Inflammatory macrophage (primary cell): ENCODE results near the gene C11orf58.
A peak's percentile ranks its signal among the peaks of the same experiment; 100 is the strongest.

Experiments
- DNase-seq, 2 donors: peaks; one replicate each; pipeline ENCODE4 v3.0.0-alpha.2; 2020 to 2022

The C11orf58 gene

GRCh38 chr11:16769386-16769785 is 30.9 kb downstream of the C11orf58 start:
- no peak for DNase-seq

DNA sequence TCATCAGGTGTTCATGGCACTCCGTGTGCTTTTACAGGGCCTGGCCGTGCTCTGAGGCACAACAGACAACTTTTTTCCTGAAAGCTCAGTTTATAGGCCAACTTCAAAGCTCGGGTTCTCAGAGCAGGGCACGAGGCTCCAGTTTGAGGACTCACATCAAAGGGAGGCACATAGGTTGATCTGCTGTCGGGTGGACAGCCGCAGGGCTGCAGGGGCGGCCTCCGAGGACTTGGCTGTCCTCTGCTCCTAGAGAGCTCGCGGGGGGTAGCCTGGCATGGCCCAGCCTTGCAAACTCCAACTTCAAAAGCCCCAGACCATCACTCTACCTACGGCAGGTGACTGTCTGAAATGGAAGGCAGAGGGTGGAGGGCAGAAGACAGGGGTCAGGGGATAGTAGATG is 31.6 kb downstream of the C11orf58 start:
- DNase-seq = no peak

DNA sequence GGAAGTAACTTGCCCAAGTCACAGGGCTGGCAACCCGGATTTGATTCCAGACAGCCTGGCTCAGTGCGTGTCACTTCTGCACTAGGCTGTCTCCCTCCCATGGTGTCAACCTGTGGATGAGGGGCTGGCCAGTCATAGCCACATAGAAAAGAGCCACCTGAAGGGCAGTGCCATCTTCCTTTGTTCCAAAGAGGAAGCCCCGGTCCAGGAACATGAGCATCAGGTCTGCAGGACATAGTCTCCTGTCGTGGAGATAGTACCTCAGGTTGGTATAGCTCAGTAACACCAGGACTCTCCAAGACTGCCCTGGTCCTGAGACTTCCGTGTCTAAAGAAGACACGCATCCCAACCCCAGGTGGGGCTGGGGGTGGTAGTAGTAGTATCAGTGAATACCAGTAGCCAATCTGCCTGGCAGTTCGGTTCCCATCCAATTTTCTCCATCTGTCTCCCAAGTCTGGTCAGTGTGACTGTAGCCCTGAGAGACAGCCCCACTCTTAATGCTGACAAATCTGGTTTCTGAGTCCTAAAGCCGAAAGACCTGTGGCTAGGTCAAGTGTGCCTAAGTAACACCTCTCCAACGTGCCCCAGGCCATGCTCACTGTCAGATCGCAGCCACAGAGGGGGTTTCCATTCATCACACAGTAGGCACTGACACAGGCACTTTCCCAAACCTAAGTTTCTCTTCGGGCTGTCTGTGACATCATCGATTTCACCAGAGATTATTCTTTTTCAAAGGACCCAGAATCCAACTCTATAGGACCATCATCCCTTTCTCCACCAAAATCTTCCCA is 33.1 kb downstream of the C11orf58 start:
- no peak for DNase-seq

- DNase-seq = no peak
Observed at GRCh38 chr11:16772141-16772512, 33.7 kb downstream of the C11orf58 start.

GRCh38 chr11:16773981-16774935 is 35.8 kb downstream of the C11orf58 start:
- DNase-seq = no peak

DNA sequence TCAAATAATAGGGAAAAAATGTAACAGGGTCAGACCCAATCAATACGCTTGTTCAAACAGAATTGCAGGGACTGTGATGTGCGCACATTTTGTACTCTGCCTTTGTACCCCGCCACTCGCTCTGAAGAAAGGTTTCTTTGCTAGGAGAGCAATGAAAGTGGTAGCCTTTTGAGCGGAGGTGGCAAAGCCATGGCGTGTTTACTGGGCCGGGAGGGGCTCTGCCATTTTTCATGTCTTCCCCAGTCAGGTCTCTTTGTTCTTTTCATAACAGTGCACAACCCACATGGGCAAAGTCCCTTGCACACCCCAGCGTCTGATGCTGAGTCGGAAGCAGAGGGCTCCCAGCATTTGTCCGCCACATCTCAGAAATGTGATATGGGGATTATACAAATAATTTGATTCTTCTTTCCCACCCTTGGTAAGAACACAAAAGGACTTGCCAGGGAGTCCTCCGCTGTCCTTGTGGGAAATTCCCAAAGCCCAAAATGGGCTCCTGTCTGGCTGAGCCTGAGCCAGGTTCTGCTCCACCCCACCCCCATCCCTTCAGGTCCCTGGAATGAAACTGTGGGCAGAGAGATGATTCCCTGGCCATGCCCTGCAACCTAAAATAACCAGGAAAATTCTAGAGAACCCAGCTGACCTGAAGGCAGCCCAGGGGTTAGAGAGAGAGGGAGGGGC is 36.6 kb downstream of the C11orf58 start:
- no peak for DNase-seq

DNA sequence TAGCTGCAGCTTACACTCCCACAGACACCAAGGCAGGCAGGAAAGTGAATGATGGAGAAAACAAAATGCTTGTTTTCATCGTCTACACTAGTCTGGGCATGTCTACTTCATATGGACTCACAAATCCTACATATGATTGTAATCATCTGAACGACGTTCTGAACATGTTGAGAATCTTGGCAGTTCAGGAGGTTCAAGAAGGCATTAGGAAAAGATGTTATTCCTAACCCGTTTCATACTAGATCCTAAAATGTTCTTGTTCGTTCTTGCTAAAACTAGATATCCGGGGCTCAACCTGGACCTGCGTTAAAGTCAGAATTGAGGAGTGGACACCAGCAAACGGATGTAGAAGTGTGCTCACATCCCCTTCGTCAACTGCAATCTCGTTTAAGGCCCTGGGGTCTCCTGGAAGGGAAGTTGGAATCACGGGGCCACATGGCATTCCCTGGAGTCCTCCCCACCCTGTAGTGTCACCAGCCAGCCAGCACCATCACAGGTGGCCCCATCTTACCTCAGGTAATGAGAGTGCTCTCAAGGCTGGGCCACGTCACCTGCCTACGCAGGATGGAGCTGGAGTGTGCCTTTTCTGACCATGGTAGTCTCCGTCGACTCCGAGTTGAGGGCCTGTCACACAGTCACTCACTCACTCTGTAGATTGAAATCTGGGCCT is 37.3 kb downstream of the C11orf58 start:
- DNase-seq = no peak

DNA sequence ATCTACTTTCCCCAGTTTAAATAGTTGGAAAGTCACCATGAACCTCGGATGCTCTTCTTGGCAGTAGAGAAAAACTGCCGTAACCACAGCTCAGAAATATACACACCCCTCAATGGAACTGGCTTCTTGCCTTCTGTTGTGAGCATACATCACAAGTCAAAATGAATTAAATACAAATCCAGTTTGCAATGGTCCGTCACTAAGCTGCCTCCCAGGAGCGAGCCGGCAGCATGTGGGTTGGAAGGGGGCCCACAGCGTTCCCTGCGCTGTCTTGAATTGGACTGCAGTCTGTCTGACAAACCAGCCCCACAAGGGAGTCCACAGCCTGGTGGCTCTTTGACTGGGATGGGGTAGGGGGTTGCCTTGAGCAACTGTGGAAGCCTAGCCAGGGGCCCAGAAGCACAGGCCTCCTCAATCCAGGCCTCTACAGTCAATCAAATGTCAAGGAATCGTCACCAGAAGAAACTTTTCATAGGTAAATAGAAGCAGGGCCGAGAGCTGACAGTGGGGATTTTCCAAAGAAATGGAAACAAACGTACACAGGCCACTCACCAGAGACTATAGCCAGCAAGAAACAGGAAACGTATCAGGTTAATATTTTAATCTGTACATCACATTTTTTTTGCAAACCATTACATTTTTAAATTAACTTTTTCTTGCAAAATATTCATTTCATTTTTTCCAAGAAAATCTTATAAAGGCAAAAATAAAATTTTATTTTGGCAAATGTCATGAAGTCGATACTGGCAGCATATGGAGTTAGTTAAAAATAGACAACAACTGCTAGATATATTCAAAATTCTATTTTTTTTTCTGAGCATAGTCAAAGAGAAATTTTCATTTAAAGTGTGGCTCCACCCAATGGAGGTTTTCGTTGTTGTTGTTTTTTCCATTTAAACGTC is 38.5 kb downstream of the C11orf58 start:
- no peak for DNase-seq

DNA sequence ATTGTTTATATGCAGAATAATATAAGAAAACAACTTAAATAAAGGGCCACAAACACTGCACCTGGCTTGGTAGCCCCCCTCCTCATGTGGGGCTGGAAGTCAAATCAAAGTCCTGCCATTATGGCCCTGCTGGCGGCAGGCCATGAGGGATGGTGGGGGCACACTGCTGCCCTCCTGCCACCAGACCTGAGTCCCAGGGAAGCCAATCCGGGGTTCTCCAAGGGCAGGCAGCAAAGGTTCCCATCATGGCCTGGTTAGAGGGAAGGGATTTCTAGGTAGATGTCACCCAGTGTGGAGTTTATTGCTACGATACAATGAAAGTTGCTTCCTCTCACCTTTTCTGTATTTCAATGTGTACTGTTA is 39.1 kb downstream of the C11orf58 start:
- no peak for DNase-seq

DNA sequence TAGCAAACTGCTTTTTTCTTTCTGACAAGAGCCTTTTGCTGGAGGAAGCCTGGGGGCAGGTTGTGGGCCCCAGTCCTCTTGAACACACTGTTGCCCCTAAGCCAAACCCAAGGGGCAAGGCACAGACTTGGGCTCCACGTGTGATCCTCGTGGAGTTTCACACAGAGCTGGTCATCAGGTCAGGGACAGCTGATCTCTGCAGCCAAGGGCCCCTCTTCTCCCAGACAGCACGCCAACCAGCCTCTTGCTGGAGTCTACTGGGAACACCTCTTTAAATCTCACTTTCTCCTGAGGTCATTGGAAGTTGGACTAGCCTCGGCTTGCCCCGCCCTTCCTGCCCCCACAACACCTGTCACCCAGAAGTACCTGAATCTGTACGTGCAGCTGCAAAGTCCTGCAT is 39.8 kb downstream of the C11orf58 start:
- DNase-seq = no peak

DNA sequence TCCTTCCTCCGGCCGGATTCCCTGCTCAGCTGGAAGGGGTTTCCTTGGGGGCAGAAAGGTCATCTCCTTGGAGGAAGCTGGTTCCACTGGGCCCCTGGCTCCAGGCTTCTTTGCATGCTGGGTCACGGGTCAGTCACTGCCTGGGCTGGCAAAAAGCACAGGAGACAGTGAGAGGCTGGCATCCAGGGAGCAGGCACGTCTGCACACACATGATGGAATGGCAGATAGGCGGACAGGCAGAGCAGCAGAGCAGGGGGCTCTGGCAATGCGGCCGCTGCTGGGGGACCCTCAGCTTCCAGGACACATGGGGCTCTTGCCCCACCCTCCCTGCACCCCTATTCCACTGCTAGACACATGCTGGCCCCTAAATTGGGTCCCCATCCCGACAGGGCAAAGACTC is 40.4 kb downstream of the C11orf58 start:
- DNase-seq = no peak

- DNase-seq = peak; percentile 88 to 90
Observed at GRCh38 chr11:16779436-16779835, 41.0 kb downstream of the C11orf58 start.

GRCh38 chr11:16780146-16780545 is 41.7 kb downstream of the C11orf58 start:
- DNase-seq = peak in 1 of 2 donors; percentile 37

DNA sequence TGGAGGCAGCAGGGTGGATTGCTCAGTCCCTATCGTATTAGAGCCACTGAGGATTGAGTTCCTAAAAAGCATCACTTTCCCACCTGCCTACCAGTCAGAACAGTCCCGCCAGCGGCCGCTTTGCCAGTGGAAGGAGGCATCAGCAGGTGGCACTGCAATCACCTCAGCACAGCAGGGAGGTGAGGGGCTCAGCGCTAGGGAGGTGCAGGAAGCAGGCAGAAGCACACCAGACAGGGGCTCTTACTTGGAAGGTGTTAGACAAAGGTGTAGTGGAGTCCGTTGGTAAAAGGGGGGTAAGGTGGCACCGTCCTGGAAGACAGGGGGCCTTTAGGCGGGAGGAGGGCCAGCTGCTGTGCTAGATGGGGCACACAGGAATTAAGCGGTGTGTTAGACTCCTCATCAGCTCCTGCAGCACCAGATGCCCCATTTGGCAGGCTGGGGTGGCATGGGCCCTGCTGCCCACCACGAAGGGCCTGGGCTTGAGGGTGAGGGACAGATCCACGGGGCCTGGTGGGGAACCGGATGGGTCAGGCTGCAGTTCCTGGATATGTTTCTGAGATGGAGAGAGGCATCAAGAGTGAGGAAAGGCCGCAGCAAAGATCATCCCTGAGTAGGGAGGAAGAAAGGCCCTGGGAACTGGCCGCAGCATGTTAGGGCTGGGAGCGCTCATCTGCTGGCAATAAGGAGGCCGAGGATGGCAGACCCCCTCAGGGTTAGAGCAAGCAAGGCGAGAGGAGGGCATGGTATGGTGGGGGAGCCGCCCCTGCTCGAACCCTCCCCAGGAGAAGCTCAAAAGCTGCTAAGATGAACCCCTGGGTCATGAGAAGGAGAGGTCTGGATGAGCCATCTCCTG is 42.5 kb downstream of the C11orf58 start:
- no peak for DNase-seq

GRCh38 chr11:16781936-16782919 is 43.8 kb downstream of the C11orf58 start:
- DNase-seq = no peak

DNA sequence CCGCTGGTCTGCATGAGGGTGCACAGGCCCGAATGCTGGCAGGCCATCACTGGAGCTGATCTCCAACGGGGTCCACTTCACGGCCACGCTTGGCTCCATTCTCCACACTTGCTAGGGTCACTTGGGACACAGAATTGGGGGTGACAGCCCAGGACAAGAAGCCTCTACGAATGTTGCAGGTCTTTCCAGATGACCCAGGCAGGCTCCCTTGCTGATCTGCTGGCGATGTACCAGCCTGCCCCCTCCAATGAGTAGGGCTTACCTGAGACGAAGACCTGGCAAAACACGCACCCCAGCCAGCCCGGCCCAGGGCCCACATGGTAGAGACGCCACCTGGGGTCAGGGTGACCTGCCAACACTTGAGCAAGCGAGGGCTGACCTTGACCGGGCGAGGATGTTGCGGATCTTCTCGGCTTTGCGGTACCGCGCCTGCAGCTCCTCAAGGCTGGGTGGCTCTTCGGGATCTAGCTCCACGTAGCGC is 44.9 kb downstream of the C11orf58 start:
- DNase-seq = no peak

- no peak for DNase-seq
Observed at GRCh38 chr11:16784097-16784496, 45.6 kb downstream of the C11orf58 start.

- peak; percentile 18 to 27 for DNase-seq
Observed at GRCh38 chr11:16784666-16785065, 46.2 kb downstream of the C11orf58 start.

- DNase-seq = peak; percentile 76 to 80
Observed at GRCh38 chr11:16785520-16786128, 47.2 kb downstream of the C11orf58 start.
